Measurements from ENCODE around the gene AFAP1L2.

- TF ChIP-seq, protein P1, sequence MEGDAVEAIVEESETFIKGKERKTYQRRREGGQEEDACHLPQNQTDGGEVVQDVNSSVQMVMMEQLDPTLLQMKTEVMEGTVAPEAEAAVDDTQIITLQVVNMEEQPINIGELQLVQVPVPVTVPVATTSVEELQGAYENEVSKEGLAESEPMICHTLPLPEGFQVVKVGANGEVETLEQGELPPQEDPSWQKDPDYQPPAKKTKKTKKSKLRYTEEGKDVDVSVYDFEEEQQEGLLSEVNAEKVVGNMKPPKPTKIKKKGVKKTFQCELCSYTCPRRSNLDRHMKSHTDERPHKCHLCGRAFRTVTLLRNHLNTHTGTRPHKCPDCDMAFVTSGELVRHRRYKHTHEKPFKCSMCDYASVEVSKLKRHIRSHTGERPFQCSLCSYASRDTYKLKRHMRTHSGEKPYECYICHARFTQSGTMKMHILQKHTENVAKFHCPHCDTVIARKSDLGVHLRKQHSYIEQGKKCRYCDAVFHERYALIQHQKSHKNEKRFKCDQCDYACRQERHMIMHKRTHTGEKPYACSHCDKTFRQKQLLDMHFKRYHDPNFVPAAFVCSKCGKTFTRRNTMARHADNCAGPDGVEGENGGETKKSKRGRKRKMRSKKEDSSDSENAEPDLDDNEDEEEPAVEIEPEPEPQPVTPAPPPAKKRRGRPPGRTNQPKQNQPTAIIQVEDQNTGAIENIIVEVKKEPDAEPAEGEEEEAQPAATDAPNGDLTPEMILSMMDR (IDR thresholded peaks at IDR 0.05), result no peak
- TF ChIP-seq EZH2 (IDR thresholded peaks at IDR 0.05; ENCODE audit: borderline replicate concordance, insufficient read depth, low read depth, low read length, poor library complexity, severe bottlenecking), result no peak
These were observed 94.0 kb downstream of the AFAP1L2 start for GRCh38 chr10:114310346-114310745.
